NCI-H460 (cell line): ENCODE data around the gene PTPRH. TPM values are rescaled to one million over a fixed set of nuclear protein-coding genes. Genes with fewer than 3 reads are reported as not detected.
"Not testable (repeated sequence)": the region's sequence is repeated elsewhere in the genome, so short reads cannot be mapped to it uniquely, and the experiment has no call there.

ENCODE experiments used
- DNase-seq: peaks from one replicate; pipeline ENCODE4 v3.0.0-alpha.2; 2016; ENCODE audit warnings: low read depth; ENCODE audit errors: extremely low read depth
- total RNA-seq: library from RNA; depleted of rRNA; stranded (reverse); fragments of >200 nt; shearing (Covaris generic); gene quantifications from 2 replicates; pipeline ENCODE4 v1.2.3, GENCODE V29; 2014

PTPRH gene
- total RNA-seq, 1 experiment from 2014 or later = 34.0 TPM

GRCh38 chr19:55193481-55193880 is 15.8 kb downstream of the PTPRH start:
- no peak for DNase-seq

GRCh38 chr19:55189403-55189835 is 19.9 kb downstream of the PTPRH start:
- DNase-seq = peak; percentile 94

- DNase-seq = no peak
These were observed 20.7 kb downstream of the PTPRH start for GRCh38 chr19:55188625-55189024.

- no peak for DNase-seq
These were observed 23.2 kb downstream of the PTPRH start for GRCh38 chr19:55186080-55186479.

GRCh38 chr19:55181740-55182139 is 27.6 kb downstream of the PTPRH start:
- DNase-seq = no peak

- DNase-seq = peak; percentile 14
These were observed 29.5 kb downstream of the PTPRH start, which contains the start of gene SYT5 for GRCh38 chr19:55179606-55180484. SYT5 (minus strand) TSS chr19:55180289; CDS start chr19:55179041, 1,248 bp downstream.

- peak; percentile 22 for DNase-seq
These were observed 30.3 kb downstream of the PTPRH start for GRCh38 chr19:55178781-55179599.

- no peak for DNase-seq
These were observed 33.2 kb downstream of the PTPRH start for GRCh38 chr19:55176076-55176475.

- no peak for DNase-seq
These were observed 34.0 kb downstream of the PTPRH start for GRCh38 chr19:55175117-55175867.

GRCh38 chr19:55174425-55175116 is 34.7 kb downstream of the PTPRH start:
- no peak for DNase-seq

GRCh38 chr19:55173714-55174409 is 35.4 kb downstream of the PTPRH start:
- peak; percentile 66 for DNase-seq

- DNase-seq = no peak
These were observed 36.1 kb downstream of the PTPRH start for GRCh38 chr19:55173186-55173713.

GRCh38 chr19:55172741-55173140 is 36.6 kb downstream of the PTPRH start:
- no peak for DNase-seq

- not testable (repeated sequence) for DNase-seq
These were observed 37.0 kb downstream of the PTPRH start for GRCh38 chr19:55172318-55172717.

GRCh38 chr19:55171440-55171839 is 37.9 kb downstream of the PTPRH start:
- no peak for DNase-seq

- DNase-seq = no peak
These were observed 40.2 kb downstream of the PTPRH start for GRCh38 chr19:55169136-55169535.

- peak; percentile 98 for DNase-seq
These were observed 42.6 kb downstream of the PTPRH start, which contains the start of gene DNAAF3 for GRCh38 chr19:55166530-55167268. DNAAF3 (minus strand) TSS chr19:55166613; CDS start chr19:55166413, 200 bp downstream.

- DNase-seq = peak; percentile 80
These were observed 43.3 kb downstream of the PTPRH start for GRCh38 chr19:55165952-55166529.
